Mammary epithelial cell (primary cell): Measurements from ENCODE around the gene BST2.

ENCODE experiments used
- EZH2 ChIP-seq: IDR thresholded peaks from 2 replicates; pipeline ENCODE4 v1.6.1; 2012; ENCODE audit warnings: low read length, inconsistent platforms, borderline replicate concordance
- TF ChIP-seq, protein P1 (sequence below), 2 donors: IDR thresholded peaks in 1 of 2; conservative IDR thresholded peaks in 1 of 2; 2 replicates each; pipeline ENCODE4 v1.5.1; 2011 to 2012; ENCODE audit warnings: inconsistent platforms in 2 of 2, low read length in 2 of 2, mild to moderate bottlenecking in 2 of 2, control low read depth in 1 of 2, low read depth in 1 of 2; ENCODE audit not compliant: insufficient read depth in 1 of 2; ENCODE audit errors: extremely low read depth in 1 of 2

DNA sequence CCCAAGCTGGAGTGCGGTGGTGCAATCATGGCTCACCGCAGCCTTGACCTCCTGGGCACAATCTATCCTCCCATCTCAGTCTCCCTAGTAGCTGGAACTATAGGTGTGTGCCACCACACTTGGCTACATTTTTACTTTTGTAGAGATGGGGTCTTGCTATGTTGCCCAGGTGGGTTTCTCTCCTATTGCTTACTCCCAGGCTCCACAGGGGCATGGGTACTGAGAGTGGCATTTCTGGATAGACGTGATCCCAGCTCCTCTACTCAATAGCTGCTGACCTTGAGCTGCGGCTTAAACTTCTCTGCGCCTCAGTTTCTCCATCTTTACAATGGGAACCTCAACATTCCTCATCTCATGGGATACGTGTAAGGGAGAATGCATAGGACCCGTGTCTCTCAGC is 26.0 kb upstream of the BST2 start:
- TF ChIP-seq, protein P1, sequence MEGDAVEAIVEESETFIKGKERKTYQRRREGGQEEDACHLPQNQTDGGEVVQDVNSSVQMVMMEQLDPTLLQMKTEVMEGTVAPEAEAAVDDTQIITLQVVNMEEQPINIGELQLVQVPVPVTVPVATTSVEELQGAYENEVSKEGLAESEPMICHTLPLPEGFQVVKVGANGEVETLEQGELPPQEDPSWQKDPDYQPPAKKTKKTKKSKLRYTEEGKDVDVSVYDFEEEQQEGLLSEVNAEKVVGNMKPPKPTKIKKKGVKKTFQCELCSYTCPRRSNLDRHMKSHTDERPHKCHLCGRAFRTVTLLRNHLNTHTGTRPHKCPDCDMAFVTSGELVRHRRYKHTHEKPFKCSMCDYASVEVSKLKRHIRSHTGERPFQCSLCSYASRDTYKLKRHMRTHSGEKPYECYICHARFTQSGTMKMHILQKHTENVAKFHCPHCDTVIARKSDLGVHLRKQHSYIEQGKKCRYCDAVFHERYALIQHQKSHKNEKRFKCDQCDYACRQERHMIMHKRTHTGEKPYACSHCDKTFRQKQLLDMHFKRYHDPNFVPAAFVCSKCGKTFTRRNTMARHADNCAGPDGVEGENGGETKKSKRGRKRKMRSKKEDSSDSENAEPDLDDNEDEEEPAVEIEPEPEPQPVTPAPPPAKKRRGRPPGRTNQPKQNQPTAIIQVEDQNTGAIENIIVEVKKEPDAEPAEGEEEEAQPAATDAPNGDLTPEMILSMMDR (conservative IDR thresholded peaks at IDR 0.05 in 1 of 2, IDR thresholded peaks at IDR 0.05 in 1 of 2; ENCODE audit: extremely low read depth in 1 of 2, insufficient read depth in 1 of 2, low read depth in 1 of 2, low read length in 2 of 2) = no peak
- TF ChIP-seq EZH2 = no peak
